Skin epidermis (tissue), 12 donors: Measurements from ENCODE around the gene UBAC2.

Source experiments
- H3K27ac ChIP-seq, 21 experiments: fragments of 200-600 bp; sonication (generic) in 11 of 21; one replicate each; pipeline ENCODE4 v1.5.0; 2020; ENCODE audit warnings: mild to moderate bottlenecking in 3 of 21, inconsistent platforms in 2 of 21, moderate library complexity in 2 of 21
- H3K4me3 ChIP-seq, 7 experiments: fragments of 200-600 bp; sonication (generic) in 2 of 7; one replicate each; pipeline ENCODE4 v1.5.0; 2020; ENCODE audit warnings: inconsistent platforms in 2 of 7, mild to moderate bottlenecking in 2 of 7, moderate library complexity in 1 of 7

Gene UBAC2

GRCh38 chr13:99301056-99301838 is 100.6 kb downstream of the UBAC2 start:
- H3K4me3 ChIP-seq: no peak overlapping the region
- H3K27ac ChIP-seq: peak overlapping the region in 12 of 21 experiments; percentile 22 to 87 (median 62)

GRCh38 chr13:99301913-99302636 is 101.4 kb downstream of the UBAC2 start:
- Histone ChIP-seq H3K4me3 (peak overlapping the region in 1 of 7 experiments; percentile 3), H3K27ac (peak overlapping the region in 9 of 21 experiments; percentile 34 to 87 (median 74))

GRCh38 chr13:99302637-99303505 is 102.2 kb downstream of the UBAC2 start:
- peak overlapping the region in 1 of 7 experiments; percentile 3 for H3K4me3 ChIP-seq
- peak overlapping the region in 13 of 21 experiments; percentile 22 to 87 (median 60) for H3K27ac ChIP-seq

GRCh38 chr13:99303863-99304521 is 103.3 kb downstream of the UBAC2 start:
- peak overlapping the region in 19 of 21 experiments; percentile 3 to 87 (median 62) for H3K27ac ChIP-seq
- H3K4me3 ChIP-seq: peak overlapping the region in 5 of 7 experiments; percentile 5 to 42 (median 26)

GRCh38 chr13:99304541-99304940 is 103.9 kb downstream of the UBAC2 start:
- Histone ChIP-seq H3K27ac (peak overlapping the region in 17 of 21 experiments; percentile 3 to 87 (median 72)), H3K4me3 (peak overlapping the region in 4 of 7 experiments; percentile 7 to 42 (median 26))

- peak overlapping the region; percentile 9 to 42 (median 26) for H3K4me3 ChIP-seq
- H3K27ac ChIP-seq: peak overlapping the region in 15 of 21 experiments; percentile 22 to 87 (median 74)
Observed at GRCh38 chr13:99305158-99305557, 104.5 kb downstream of the UBAC2 start.

- Histone ChIP-seq H3K4me3 (peak overlapping the region; percentile 19 to 42 (median 26)), H3K27ac (peak overlapping the region in 18 of 21 experiments; percentile 8 to 87 (median 72))
Observed at GRCh38 chr13:99305566-99305965, 104.9 kb downstream of the UBAC2 start.

GRCh38 chr13:99307247-99307646 is 106.6 kb downstream of the UBAC2 start, which contains the start of gene GPR183:
GPR183 (minus strand) TSS chr13:99307399; CDS start chr13:99296145, 11,254 bp downstream.
- peak within 1 kb of the TSS; percentile 19 to 42 (median 26) for H3K4me3 ChIP-seq
- H3K27ac ChIP-seq: peak within 1 kb of the TSS in 19 of 21 experiments; percentile 26 to 87 (median 74)

- peak overlapping the region in 18 of 21 experiments; percentile 14 to 87 (median 70) for H3K27ac ChIP-seq
- no peak overlapping the region for H3K4me3 ChIP-seq
Observed at GRCh38 chr13:99307648-99308339, 107.1 kb downstream of the UBAC2 start.

- H3K4me3 ChIP-seq: no peak overlapping the region
- H3K27ac ChIP-seq: peak overlapping the region in 19 of 21 experiments; percentile 7 to 87 (median 73)
Observed at GRCh38 chr13:99308471-99309087, 107.9 kb downstream of the UBAC2 start.

- H3K27ac ChIP-seq: peak overlapping the region in 16 of 21 experiments; percentile 25 to 87 (median 68)
- H3K4me3 ChIP-seq: no peak overlapping the region
Observed at GRCh38 chr13:99310382-99311031, 109.9 kb downstream of the UBAC2 start.

- peak overlapping the region in 16 of 21 experiments; percentile 15 to 87 (median 72) for H3K27ac ChIP-seq
- no peak overlapping the region for H3K4me3 ChIP-seq
Observed at GRCh38 chr13:99311137-99311536, 110.5 kb downstream of the UBAC2 start.

GRCh38 chr13:99311748-99312492 is 111.3 kb downstream of the UBAC2 start:
- H3K4me3 ChIP-seq: no peak overlapping the region
- H3K27ac ChIP-seq: peak overlapping the region in 19 of 21 experiments; percentile 1 to 87 (median 62)

- Histone ChIP-seq H3K4me3 (no peak overlapping the region), H3K27ac (peak overlapping the region in 19 of 21 experiments; percentile 2 to 87 (median 72))
Observed at GRCh38 chr13:99312493-99312883, 111.8 kb downstream of the UBAC2 start.

- no peak overlapping the region for H3K4me3 ChIP-seq
- peak overlapping the region in 19 of 21 experiments; percentile 2 to 87 (median 72) for H3K27ac ChIP-seq
Observed at GRCh38 chr13:99313501-99313900, 112.8 kb downstream of the UBAC2 start.

- Histone ChIP-seq H3K27ac (peak overlapping the region in 13 of 21 experiments; percentile 13 to 87 (median 75)), H3K4me3 (no peak overlapping the region)
Observed at GRCh38 chr13:99313941-99314340, 113.3 kb downstream of the UBAC2 start.
